Astrocyte of the hippocampus (primary cell): ENCODE measurements around the gene PLEK2.
A peak's percentile ranks its signal among the peaks of the same experiment; 100 is the strongest.
"Not testable (repeated sequence)": the region's sequence is repeated elsewhere in the genome, so short reads cannot be mapped to it uniquely, and the experiment has no call there.

Experiments
- DNase-seq: peaks from one replicate; pipeline ENCODE4 v3.0.0; 2011; ENCODE audit warnings: low read depth, low spot score

Gene PLEK2

DNA sequence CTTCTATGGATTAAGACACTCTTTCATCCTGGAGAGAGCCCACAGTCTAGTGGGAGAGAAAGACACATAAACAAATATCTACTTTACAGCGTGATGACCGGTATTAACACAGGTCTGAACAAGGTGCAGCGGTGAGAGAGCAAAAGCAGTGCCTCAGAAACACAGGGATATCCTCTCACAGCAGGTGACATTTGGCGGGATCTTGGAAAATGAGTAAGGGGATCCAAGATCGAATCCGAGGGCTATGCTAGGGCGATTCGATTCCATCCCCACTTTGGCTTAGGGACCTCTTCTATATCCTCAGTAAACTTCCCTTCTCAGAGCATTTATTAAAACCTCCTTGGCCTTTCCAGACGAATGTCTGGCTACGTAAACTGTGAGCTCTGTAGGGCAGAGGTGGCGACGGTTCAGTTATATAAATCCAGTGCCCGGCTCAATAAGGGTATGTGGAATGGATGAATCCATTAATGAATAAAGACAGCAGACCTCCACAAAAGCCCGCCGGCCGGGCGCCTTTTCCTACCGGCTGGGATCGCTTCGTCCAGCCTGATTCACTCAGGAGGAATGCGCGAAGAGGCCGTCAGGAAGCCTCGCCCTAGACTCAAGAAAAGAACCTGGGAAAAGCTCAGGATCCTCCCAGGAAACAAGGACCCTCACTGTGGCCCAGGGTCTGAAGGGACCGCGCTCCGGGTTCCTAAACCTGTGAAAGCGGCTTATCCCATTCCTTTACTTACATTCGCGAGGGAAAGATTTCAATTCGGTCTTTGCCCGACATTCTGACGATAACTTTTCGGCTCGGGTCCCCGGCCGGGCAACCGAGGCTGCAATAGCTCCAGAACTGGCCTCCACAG lies 52.8 kb downstream of the PLEK2 start:
- DNase-seq = peak; percentile 75

DNA sequence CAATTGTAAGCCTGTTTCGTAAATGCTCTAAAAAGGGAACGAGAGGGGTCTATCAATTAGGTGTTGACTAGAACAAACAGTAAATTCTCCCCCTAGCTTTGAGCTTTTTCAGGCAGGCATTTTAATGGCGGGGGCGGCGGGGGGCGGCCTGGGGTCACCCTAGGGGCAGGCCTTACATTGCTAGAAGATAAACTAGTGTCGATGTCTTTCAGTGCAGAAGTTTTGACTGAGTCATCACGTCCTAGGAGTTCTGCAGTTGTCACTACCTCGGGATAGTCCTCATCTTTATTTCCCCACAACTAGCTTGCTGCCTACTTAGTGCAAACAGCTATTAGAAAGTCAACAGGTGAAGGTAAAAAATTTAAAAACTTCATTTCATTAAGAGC lies 54.0 kb downstream of the PLEK2 start:
- no peak for DNase-seq

DNA sequence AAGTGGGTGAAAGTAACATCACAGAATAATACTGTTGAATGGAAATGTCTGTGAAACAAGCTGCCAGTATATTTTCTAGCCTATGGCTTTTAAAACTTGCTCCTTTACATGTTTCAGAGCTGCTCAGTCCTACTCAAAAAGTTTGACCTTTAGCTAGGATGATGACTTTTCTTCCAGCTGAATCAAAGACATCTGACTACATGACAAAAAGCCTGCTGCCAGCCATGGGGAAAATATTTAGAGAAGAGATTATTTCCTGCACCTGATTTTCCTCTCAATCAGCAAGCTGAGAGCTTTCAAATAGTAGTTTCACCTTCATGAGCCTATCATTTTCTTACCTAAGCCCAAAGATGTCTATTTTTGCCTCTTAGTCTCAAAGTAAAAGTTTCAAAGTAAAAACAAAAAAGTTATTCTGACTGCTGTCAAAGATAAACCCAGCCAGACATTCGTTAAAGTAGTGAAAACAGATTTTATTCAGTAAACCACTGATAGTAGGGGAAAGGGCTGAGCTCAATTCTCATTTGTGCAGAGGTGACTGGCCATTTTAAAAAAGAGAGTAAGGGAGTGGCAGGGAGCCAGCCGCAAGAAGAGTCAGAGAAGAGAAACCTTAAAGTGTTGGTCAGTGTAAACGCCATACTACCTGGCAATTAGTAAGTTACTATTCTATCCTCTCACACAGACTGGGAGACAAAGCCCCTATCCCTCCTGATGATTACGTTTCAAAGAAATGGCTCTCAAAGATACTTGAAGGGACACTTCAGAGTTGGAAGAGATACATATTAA lies 54.6 kb downstream of the PLEK2 start:
- DNase-seq = no peak

DNA sequence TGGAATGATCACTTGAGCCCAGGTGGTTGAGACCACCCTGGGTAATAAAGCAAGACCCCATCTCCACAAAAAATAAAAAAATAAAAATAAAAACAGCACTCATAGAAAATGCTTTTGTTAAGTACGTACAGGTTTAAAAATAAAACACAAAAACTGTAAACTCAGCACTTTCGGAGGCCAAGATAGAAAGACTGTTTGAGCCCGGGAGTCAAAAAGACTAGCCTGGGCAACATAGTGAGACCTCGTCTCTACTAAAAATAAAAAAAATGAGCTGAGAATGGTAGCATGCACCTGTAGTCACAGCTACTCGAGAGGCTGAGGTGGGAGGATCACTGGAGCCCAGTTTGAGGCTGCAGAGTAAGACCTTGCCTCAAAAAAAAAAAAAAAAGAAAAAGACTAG lies 59.9 kb downstream of the PLEK2 start:
- no peak for DNase-seq

DNA sequence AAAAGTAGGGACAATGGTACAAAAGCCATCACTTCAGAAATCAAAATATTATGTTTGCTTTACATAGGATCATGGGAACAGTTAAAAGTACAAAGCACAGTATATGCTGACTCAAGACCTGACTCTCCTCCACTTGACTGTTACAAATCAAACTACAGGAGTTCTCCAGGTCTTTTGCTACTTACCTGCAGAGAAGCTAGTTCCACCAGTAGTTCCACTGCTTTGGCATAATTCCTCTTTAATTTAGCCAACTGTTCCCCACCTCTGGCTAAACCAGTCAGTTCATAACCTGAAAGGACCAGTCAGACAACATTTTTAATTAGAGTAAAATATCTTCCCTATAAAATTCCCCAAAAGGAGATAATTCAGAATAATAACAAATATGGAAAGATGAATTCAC lies 66.4 kb downstream of the PLEK2 start:
- no peak for DNase-seq

DNA sequence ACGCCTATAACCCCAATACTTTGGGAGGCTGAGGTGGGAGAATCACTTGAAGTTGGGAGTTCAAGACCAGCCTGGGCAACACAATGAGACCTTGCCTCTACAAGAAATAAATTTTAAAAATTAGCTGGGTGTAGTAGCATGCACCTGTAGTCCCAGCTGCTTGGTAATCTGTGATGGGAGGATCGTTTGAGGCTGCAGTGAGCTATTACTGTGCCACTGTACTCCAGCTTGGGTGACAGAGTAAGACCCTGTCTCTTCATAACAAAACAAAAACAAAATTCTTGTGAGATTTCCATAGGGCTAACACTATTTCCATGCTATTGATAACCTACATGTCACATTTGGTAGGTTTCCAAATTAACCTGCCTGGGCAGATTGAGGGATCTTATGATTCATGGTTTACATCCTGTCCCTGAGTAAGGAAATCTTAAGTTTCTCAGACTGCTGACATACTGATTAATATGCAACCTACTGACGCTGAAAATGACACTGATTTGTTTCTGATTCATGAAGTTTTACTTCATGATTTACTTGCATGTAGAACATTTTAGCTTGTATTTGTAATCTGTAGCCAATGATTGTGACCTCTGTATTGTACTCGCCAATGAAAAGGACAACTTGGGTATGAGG lies 68.2 kb downstream of the PLEK2 start:
- no peak for DNase-seq

DNA sequence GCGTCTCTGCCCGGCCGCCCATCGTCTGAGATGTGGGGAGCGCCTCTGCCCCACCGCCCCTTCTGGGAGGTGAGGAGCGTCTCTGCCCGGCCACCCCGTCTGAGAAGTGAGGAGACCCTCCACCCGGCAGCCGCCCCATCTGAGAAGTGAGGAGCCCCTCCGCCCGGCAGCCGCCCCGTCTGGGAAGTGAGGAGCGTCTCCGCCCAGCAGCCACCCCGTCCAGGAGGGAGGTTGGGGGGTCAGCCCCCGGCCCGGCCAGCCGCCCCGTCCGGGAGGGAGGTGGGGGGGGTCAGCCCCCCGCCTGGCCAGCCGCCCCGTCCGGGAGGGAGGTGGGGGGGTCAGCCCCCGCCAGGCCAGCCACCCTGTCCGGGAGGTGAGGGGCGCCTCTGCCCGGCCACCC lies 70.7 kb downstream of the PLEK2 start:
- DNase-seq = not testable (repeated sequence)
